Left lung (tissue), 10 donors: ENCODE data around the gene NAXD. TPM values are rescaled to one million over a fixed set of nuclear protein-coding genes. Genes with fewer than 3 reads are reported as not detected.

Source experiments
- ATAC-seq: fragments of 200-7000 bp; cut with Tn5 transposase; one replicate; pipeline ENCODE4 v1.9.1; 2020; ENCODE audit warnings: moderate library complexity
- DNase-seq, 4 donors: peaks; one replicate each; pipeline ENCODE4 v3.0.0-alpha.2; 2013 to 2020
- H3K27ac ChIP-seq, 2 donors: fragments of 200-600 bp; sonication (generic) in 1 of 2; one replicate each; pipeline versions ENCODE4 v1.5.0 to v1.8.0; 2020 to 2021
- H3K27me3 ChIP-seq, 2 donors: fragments of 200-600 bp; sonication (generic) in 1 of 2; one replicate each; pipeline versions ENCODE4 v1.5.0 to v1.8.0; 2020 to 2021
- H3K36me3 ChIP-seq, 2 donors: fragments of 200-600 bp; sonication (generic) in 1 of 2; one replicate each; pipeline versions ENCODE4 v1.5.0 to v1.8.0; 2020 to 2021
- H3K4me1 ChIP-seq, 2 donors: fragments of 200-600 bp; one replicate each; pipeline ENCODE4 v1.8.0; 2021
- H3K4me3 ChIP-seq, 2 donors: fragments of 200-600 bp; sonication (generic) in 1 of 2; one replicate each; pipeline versions ENCODE4 v1.5.0 to v1.8.0; 2020 to 2021; ENCODE audit warnings: mild to moderate bottlenecking in 1 of 2
- H3K9me3 ChIP-seq, 2 donors: fragments of 200-600 bp; sonication (generic) in 1 of 2; one replicate each; pipeline versions ENCODE4 v1.5.0 to v1.8.0; 2020 to 2021
- intact Hi-C, 2 donors: fragments of 100-400 bp; cut with DNase I; formaldehyde crosslinking; loops; one replicate each; pipeline versions ENCODE4 v1.11.2 to v1.14.2; 2022
- polyA plus RNA-seq, 6 donors: library from polyadenylated mRNA; unstranded; fragments of 120-200 nt; gene quantifications; one replicate each; pipeline ENCODE4 v1.2.1, GENCODE V29; 2013; ENCODE audit not compliant: insufficient read length in 6 of 6
- total RNA-seq, 2 donors: library from RNA; stranded (reverse); fragmentation: NEBNext Ultra II Directional; extraction: Animal tissue kit (Norgen Biotek cat#: 25700); gene quantifications; one replicate each; pipeline ENCODE4 v1.2.1, GENCODE V29; 2021
- TF ChIP-seq, protein P1 (sequence below), 2 donors: fragments of 200-600 bp; sonication (generic) in 1 of 2; IDR thresholded peaks; one replicate each; pipeline versions ENCODE4 v1.5.0 to v1.8.0; 2021; ENCODE audit warnings: antibody characterized with exemption in 2 of 2
- donor health status: DM: no; HTN: yes; CAD: no.
- donor health status: DM: no; HTN: no; CAD: no.

Gene NAXD
- total and polyA plus RNA-seq, 8 donors = 25.3 to 41.1 (median 37.7) TPM

DNA sequence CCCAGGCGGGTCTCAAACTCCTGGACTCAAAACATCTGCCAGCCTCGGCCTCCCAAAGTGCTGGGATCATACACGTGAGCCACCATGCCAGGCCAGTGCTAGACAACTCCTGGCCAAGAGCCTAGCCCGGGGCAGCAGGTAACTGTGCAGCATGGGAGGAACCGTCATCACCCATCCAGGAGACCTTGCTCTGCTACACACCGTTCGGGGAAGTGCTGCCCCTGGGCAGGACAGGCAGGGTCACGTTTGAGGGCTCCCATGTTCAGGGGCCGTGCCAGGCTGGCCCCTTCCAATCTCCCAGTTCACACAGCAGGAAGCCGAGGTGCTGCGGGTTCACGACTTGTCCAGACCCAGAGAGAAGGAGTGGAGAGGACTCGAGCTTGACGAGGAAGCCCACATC lies 35.1 kb downstream of the NAXD start:
- Histone ChIP-seq H3K27me3 (no peaks in the 10 kb centered on the region), H3K4me3 (no peak overlapping the region), H3K36me3 (peaks cover 0 to 73% of the 10 kb centered on the region in 2 donors), H3K9me3 (no peaks in the 10 kb centered on the region), H3K27ac (no peak overlapping the region), H3K4me1 (peaks cover 0 to under 1% of the 10 kb centered on the region in 2 donors)
- DNase-seq = peak in 2 of 4 donors; percentile 16 to 34
- TF ChIP-seq, protein P1, sequence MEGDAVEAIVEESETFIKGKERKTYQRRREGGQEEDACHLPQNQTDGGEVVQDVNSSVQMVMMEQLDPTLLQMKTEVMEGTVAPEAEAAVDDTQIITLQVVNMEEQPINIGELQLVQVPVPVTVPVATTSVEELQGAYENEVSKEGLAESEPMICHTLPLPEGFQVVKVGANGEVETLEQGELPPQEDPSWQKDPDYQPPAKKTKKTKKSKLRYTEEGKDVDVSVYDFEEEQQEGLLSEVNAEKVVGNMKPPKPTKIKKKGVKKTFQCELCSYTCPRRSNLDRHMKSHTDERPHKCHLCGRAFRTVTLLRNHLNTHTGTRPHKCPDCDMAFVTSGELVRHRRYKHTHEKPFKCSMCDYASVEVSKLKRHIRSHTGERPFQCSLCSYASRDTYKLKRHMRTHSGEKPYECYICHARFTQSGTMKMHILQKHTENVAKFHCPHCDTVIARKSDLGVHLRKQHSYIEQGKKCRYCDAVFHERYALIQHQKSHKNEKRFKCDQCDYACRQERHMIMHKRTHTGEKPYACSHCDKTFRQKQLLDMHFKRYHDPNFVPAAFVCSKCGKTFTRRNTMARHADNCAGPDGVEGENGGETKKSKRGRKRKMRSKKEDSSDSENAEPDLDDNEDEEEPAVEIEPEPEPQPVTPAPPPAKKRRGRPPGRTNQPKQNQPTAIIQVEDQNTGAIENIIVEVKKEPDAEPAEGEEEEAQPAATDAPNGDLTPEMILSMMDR (IDR thresholded peaks at IDR 0.05) = no peak
- intact Hi-C loops = no loop called here
- ATAC-seq = no peak

DNA sequence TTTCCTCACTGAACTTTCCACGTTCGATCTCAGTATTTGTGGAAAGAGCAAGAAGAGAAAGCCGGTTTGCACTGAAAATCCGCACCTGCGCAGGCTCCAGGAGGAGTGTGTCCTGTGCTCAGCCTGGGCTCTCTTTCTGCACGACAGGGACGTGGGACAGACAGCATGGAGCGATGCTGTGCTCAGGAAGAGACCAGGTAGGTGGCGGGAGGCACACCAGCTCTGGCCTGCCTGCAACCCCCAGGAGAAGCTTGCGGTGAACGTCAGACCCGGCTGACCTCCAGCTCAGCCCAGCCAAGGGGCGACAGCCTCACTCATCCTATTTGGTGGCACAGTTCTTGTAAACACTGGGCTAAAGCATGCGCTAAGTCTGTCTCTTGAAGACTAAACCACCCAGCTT lies 35.9 kb downstream of the NAXD start:
- no peaks in the 10 kb centered on the region for H3K27me3 ChIP-seq
- TF ChIP-seq, protein P1 (IDR thresholded peaks at IDR 0.05) = no peak
- no peaks in the 10 kb centered on the region for H3K4me1 ChIP-seq
- H3K27ac ChIP-seq = no peak overlapping the region
- peak in 2 of 4 donors; percentile 15 to 35 for DNase-seq
- no peak for ATAC-seq
- no peak overlapping the region for H3K4me3 ChIP-seq
- no peaks in the 10 kb centered on the region for H3K9me3 ChIP-seq
- peaks cover 0 to 74% of the 10 kb centered on the region in 2 donors for H3K36me3 ChIP-seq
- intact Hi-C loops = no loop called here

DNA sequence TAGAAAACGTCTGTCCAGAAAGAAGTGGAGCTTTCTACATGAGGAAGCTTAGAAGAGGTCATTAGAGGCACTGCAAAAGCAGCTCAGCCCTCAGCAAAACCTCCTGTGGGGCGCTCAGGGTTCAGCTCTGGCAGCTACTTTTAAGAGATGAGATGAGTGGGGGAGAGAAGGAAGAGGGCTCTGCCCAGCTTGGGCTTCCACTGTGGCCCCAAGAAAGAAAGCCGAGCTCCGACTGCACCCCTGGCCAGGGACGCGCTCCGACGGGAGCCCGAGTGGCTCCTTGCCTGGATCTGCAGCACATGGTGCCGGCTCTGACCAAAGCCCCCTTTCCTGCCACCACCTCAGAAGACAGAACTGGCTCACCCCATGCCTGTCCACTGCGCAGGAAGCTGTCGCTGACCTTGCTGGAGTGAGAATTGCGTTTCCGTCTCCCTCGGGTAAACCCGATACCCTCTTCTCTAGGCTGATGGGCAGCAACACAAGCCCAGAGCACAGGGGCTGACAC lies 36.4 kb downstream of the NAXD start:
- intact Hi-C loops = no loop called here

DNA sequence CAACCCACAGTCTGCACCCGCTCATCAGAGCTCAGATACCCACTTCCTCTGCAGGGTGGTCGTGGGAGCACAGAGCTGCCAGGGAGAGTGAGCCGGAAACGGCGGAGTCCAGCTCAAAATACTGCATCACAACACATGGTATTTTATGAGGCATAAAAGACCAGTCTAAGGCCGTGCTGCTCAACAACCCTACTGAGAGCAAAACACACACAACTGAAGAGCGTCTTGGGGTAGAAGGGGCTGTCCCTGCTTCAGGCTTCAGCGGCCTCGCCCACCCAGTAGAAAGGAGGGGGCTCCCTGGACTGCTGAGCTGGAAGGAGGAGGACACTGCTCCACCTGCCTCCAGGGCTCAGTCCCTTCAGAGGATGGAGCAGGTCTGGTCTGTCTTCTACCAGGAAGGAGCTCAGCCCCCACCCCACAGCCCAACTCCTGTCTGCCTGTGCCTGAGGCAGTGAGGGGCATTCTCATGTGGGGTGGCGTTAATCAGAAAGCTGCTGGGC lies 36.9 kb downstream of the NAXD start:
- TF ChIP-seq, protein P1 (IDR thresholded peaks at IDR 0.05) = no peak
- Histone ChIP-seq H3K27ac (no peak overlapping the region), H3K4me1 (peaks cover 0 to 1% of the 10 kb centered on the region in 2 donors), H3K9me3 (no peaks in the 10 kb centered on the region), H3K4me3 (no peak overlapping the region), H3K27me3 (no peaks in the 10 kb centered on the region), H3K36me3 (peaks cover 0 to 66% of the 10 kb centered on the region in 2 donors)
- ATAC-seq = no peak
- DNase-seq = peak in 1 of 4 donors; percentile 26
- intact Hi-C loops = no loop called here

More for the DNA sequence above, 36.4 kb downstream of the NAXD start:
- no peak overlapping the region for H3K4me3 ChIP-seq
- H3K27me3 ChIP-seq = no peaks in the 10 kb centered on the region
- TF ChIP-seq, protein P1 (IDR thresholded peaks at IDR 0.05) = no peak
- no peaks in the 10 kb centered on the region for H3K4me1 ChIP-seq
- ATAC-seq = no peak
- H3K36me3 ChIP-seq = peaks cover 0 to 71% of the 10 kb centered on the region in 2 donors
- no peak overlapping the region for H3K27ac ChIP-seq
- DNase-seq = peak in 2 of 4 donors; percentile 7 to 44
- H3K9me3 ChIP-seq = no peaks in the 10 kb centered on the region

DNA sequence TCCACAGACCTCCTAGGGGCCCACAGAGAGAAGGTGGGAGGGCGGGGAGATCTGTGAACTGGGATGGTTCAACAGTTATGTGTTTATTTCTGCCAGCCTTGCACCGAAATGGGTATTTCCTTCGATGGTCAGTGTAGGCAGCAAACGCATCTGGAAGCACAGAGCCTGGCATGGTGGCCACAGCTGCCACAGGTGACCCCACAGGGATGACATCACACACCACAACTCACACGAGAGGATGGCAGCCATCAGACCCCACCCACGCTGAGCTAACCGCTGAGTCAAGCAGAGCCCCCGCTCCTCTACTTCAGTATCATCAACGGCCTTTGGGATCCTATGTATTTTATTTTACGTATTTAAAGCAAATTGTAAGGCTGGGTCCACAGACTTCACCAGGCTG lies 37.4 kb downstream of the NAXD start:
- ATAC-seq (no peak), DNase-seq (no peak)
- Histone ChIP-seq H3K9me3 (no peaks in the 10 kb centered on the region), H3K27ac (no peak overlapping the region), H3K27me3 (no peaks in the 10 kb centered on the region), H3K4me1 (peaks cover 0 to 6% of the 10 kb centered on the region in 2 donors), H3K36me3 (peaks cover 0 to 62% of the 10 kb centered on the region in 2 donors), H3K4me3 (no peak overlapping the region)
- intact Hi-C loops = no loop called here
- TF ChIP-seq, protein P1 (IDR thresholded peaks at IDR 0.05) = no peak
